ENCODE data around the gene HMGB1. TPM values are rescaled to one million over a fixed set of nuclear protein-coding genes. Genes with fewer than 3 reads are reported as not detected.

Gene HMGB1
- total and polyA plus RNA-seq, 2 of the 4 experiments (the other 2 are of a cell fraction) = 185 to 276 TPM

DNA sequence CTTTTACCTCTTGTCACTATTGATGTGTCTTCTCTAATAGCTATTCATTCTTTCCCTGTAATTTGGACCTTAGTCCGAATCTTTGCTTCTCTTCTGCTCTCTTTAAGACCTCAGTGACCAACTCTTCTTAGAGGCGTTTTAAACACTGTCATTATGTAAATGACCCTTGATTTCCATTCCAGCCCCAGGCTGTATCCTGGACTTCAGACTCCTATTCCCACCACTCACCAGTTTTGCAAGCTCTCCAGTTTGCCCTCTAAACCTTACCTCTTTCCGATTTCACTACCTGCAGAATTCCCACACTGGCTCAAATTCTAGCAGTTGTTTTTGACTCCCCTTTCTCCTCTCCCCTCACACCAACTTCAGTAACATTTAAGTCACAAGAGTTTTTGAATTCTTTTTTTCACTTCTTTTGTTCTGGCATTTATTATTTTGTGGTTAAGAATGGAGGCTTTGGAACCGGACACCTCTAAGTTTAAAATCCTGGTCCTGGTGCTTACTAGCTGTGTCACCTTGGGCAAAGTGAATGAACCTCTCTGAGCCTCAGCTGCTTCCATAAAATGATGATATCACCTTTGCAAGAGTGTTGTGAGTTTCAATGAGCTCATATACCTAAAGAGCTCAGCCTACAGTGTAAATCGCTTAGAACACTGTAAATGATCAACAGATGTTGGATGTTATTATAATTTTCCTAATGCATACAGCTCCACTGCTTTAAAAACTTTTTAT, 13.6 kb upstream of the HMGB1 start:
- CTCF ChIA-PET = no interaction called here
- H3K4ac ChIP-seq (ENCODE audit: low read depth, low read length) = no peak overlapping the region
- no peaks in the 10 kb centered on the region for H3K9me3 ChIP-seq (ENCODE audit: control insufficient read depth, insufficient read depth, low read length)
- no peak overlapping the region for H2AFZ ChIP-seq (replicated peaks; ENCODE audit: low read length, poor library complexity)
- 57% methylated on average over 3 of the region's 5 CpGs; no CpG with 5 or more reads in 1 of the 2 experiments for WGBS, 2 experiments (ENCODE audit: extremely low coverage in 2 of 2, insufficient read length in 1 of 2)
- in situ Hi-C loops (cut with MboI; ENCODE audit: low sequenced_read_pairs) = no loop called here
- H4K8ac ChIP-seq (ENCODE audit: low read depth in 2 of 2, low read length in 2 of 2) = no peak overlapping the region
- DNase-seq (no peak), ATAC-seq (ENCODE audit: low read depth) (no peak)
- POLR2A ChIA-PET (ENCODE audit: unreplicated experiment) = no interaction called here
- no peak overlapping the region for H3K27ac ChIP-seq (ENCODE audit: insufficient read depth, low read length)
- no peaks in the 10 kb centered on the region for H4K20me1 ChIP-seq (ENCODE audit: insufficient read depth, low read length)
- no peak overlapping the region for H4K91ac ChIP-seq (ENCODE audit: insufficient read depth, low read depth, low read length)
- dilution Hi-C loops (cut with HindIII; ENCODE audit: low sequenced_read_pairs, unreplicated experiment) = no loop called here
- no peak overlapping the region for H2BK20ac ChIP-seq (ENCODE audit: low read depth, low read length)
- H3K79me1 ChIP-seq (ENCODE audit: low read depth in 1 of 2, low read length in 2 of 2) = no peaks in the 10 kb centered on the region
- no peak overlapping the region for H3K9ac ChIP-seq (ENCODE audit: low read depth, low read length)
- no TSS peak for BruUV-seq (replicated peaks)
- H2BK15ac ChIP-seq (ENCODE audit: low read depth, low read length) = no peak overlapping the region
- H3K9me1 ChIP-seq (ENCODE audit: insufficient read depth, low read length) = no peaks in the 10 kb centered on the region
- H3K36me3 ChIP-seq (ENCODE audit: control insufficient read depth, insufficient read depth, low read length) = no peaks in the 10 kb centered on the region
- TF ChIP-seq BHLHE40 (IDR thresholded peaks at IDR 0.05; ENCODE audit: low read depth, low read length) (no peak), MAZ (IDR thresholded peaks at IDR 0.05; ENCODE audit: borderline replicate concordance, low read depth, low read length) (no peak), MAFK (IDR thresholded peaks at IDR 0.05; ENCODE audit: low read depth, low read length) (no peak), MXI1 (IDR thresholded peaks at IDR 0.05; ENCODE audit: borderline replicate concordance, low read depth, low read length) (no peak), RFX5 (IDR thresholded peaks at IDR 0.05; ENCODE audit: low read depth, low read length) (no peak), NFE2L2 (IDR thresholded peaks at IDR 0.05; ENCODE audit: low read depth, low read length) (no peak)
- TF ChIP-seq, protein P1, sequence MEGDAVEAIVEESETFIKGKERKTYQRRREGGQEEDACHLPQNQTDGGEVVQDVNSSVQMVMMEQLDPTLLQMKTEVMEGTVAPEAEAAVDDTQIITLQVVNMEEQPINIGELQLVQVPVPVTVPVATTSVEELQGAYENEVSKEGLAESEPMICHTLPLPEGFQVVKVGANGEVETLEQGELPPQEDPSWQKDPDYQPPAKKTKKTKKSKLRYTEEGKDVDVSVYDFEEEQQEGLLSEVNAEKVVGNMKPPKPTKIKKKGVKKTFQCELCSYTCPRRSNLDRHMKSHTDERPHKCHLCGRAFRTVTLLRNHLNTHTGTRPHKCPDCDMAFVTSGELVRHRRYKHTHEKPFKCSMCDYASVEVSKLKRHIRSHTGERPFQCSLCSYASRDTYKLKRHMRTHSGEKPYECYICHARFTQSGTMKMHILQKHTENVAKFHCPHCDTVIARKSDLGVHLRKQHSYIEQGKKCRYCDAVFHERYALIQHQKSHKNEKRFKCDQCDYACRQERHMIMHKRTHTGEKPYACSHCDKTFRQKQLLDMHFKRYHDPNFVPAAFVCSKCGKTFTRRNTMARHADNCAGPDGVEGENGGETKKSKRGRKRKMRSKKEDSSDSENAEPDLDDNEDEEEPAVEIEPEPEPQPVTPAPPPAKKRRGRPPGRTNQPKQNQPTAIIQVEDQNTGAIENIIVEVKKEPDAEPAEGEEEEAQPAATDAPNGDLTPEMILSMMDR (conservative IDR thresholded peaks at IDR 0.05; ENCODE audit: low read depth, low read length) = no peak
- TF ChIP-seq, protein P2, sequence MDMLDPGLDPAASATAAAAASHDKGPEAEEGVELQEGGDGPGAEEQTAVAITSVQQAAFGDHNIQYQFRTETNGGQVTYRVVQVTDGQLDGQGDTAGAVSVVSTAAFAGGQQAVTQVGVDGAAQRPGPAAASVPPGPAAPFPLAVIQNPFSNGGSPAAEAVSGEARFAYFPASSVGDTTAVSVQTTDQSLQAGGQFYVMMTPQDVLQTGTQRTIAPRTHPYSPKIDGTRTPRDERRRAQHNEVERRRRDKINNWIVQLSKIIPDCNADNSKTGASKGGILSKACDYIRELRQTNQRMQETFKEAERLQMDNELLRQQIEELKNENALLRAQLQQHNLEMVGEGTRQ (IDR thresholded peaks at IDR 0.05; ENCODE audit: low read depth, low read length) = no peak
- no peak overlapping the region for H2AK5ac ChIP-seq (ENCODE audit: low read depth, low read length)
- H3K4me1 ChIP-seq (ENCODE audit: control insufficient read depth, insufficient read depth, low read length) = no peaks in the 10 kb centered on the region
- H3K4me3 ChIP-seq (ENCODE audit: insufficient read depth, low read depth, low read length) = no peak overlapping the region
- no peak overlapping the region for H3K23ac ChIP-seq (ENCODE audit: low read depth, low read length)
- H3K27me3 ChIP-seq (ENCODE audit: control insufficient read depth, insufficient read depth, low read length) = peaks cover 2% of the 10 kb centered on the region; the same call in 1 of the 2 replicates
- H3K14ac ChIP-seq (replicated peaks; ENCODE audit: low read depth, low read length) = no peak overlapping the region
- H2AK9ac ChIP-seq (replicated peaks; ENCODE audit: low read depth, low read length, poor library complexity) = no peak overlapping the region
- no peak overlapping the region for H4K5ac ChIP-seq (ENCODE audit: low read depth, low read length)
- H3K56ac ChIP-seq (ENCODE audit: extremely low read depth, insufficient read depth, low read length) = no peak overlapping the region
- intact Hi-C loops (cut with micrococcal nuclease) = no loop called here
- no peak overlapping the region for H2BK5ac ChIP-seq (ENCODE audit: low read depth, low read length, poor library complexity, severe bottlenecking)
- no peak overlapping the region for H3K4me2 ChIP-seq (ENCODE audit: low read depth, low read length)
- no peak overlapping the region for H2BK120ac ChIP-seq (ENCODE audit: low read depth, low read length)
- H3K18ac ChIP-seq (ENCODE audit: low read depth, low read length) = no peak overlapping the region
